Body of pancreas (tissue), 4 donors: Measurements from ENCODE around the gene CASP6.

Source experiments
- CTCF ChIP-seq, 7 experiments: fragments of 450-650 bp in 4 of 7; fragments of 200-600 bp in 3 of 7; sonication (generic) in 3 of 7; IDR thresholded peaks; one replicate each; pipeline ENCODE4 v1.5.1; 2016 to 2019; ENCODE audit warnings: antibody characterized with exemption in 7 of 7
- POLR2A ChIP-seq, 3 donors: fragments of 450-650 bp; IDR thresholded peaks; one replicate each; pipeline ENCODE4 v1.6.1; 2016; ENCODE audit warnings: antibody characterized with exemption in 3 of 3, mild to moderate bottlenecking in 2 of 3

- TF ChIP-seq CTCF (IDR thresholded peaks at IDR 0.05), result no peak
- TF ChIP-seq POLR2A (IDR thresholded peaks at IDR 0.05), result peak in 1 of 3 donors; percentile 69
Measured at GRCh38 chr4:109730619-109731545, 27.6 kb upstream of the CASP6 start.
